HG02571 (cell line): ENCODE data around the gene SIPA1L2.
"Not testable (repeated sequence)": the region's sequence is repeated elsewhere in the genome, so short reads cannot be mapped to it uniquely, and the experiment has no call there.

Source experiments
- ATAC-seq: cut with Tn5 transposase; IDR thresholded peaks from one replicate; pipeline ENCODE4 v1.9.1; 2021; ENCODE audit warnings: mild to moderate bottlenecking, moderate library complexity; ENCODE audit not compliant: unreplicated experiment

Gene SIPA1L2

GRCh38 chr1:232620356-232620969 is 9.5 kb downstream of the SIPA1L2 start:
- ATAC-seq, result no peak

- ATAC-seq, result no peak
These were observed 12.7 kb downstream of the SIPA1L2 start for GRCh38 chr1:232617237-232617636.

- ATAC-seq, result no peak
These were observed 14.6 kb downstream of the SIPA1L2 start for GRCh38 chr1:232615306-232615800.

GRCh38 chr1:232614811-232615210 is 15.1 kb downstream of the SIPA1L2 start:
- ATAC-seq, result no peak

- no peak for ATAC-seq
These were observed 16.1 kb downstream of the SIPA1L2 start for GRCh38 chr1:232613752-232614381.

- ATAC-seq, result not testable (repeated sequence)
These were observed 17.1 kb downstream of the SIPA1L2 start for GRCh38 chr1:232612836-232613235.

GRCh38 chr1:232611834-232612233 is 18.1 kb downstream of the SIPA1L2 start:
- no peak for ATAC-seq

GRCh38 chr1:232610902-232611745 is 18.8 kb downstream of the SIPA1L2 start:
- not testable (repeated sequence) for ATAC-seq

GRCh38 chr1:232610192-232610901 is 19.6 kb downstream of the SIPA1L2 start:
- no peak for ATAC-seq

- no peak for ATAC-seq
These were observed 21.5 kb downstream of the SIPA1L2 start for GRCh38 chr1:232608427-232608826.

GRCh38 chr1:232602622-232603021 is 27.3 kb downstream of the SIPA1L2 start:
- no peak for ATAC-seq

GRCh38 chr1:232600424-232601258 is 29.3 kb downstream of the SIPA1L2 start:
- no peak for ATAC-seq

GRCh38 chr1:232599178-232600041 is 30.5 kb downstream of the SIPA1L2 start:
- no peak for ATAC-seq

- no peak for ATAC-seq
These were observed 31.1 kb downstream of the SIPA1L2 start for GRCh38 chr1:232598837-232599177.

GRCh38 chr1:232598133-232598532 is 31.8 kb downstream of the SIPA1L2 start:
- peak; percentile 16 for ATAC-seq

GRCh38 chr1:232597721-232598120 is 32.2 kb downstream of the SIPA1L2 start:
- ATAC-seq, result peak; percentile 47

- no peak for ATAC-seq
These were observed 33.1 kb downstream of the SIPA1L2 start for GRCh38 chr1:232596666-232597303.

GRCh38 chr1:232594768-232595698 is 34.9 kb downstream of the SIPA1L2 start:
- no peak for ATAC-seq
